Osteoblast (primary cell): ENCODE data around the gene CDC123. TPM values are rescaled to one million over a fixed set of nuclear protein-coding genes. Genes with fewer than 3 reads are reported as not detected.

ENCODE experiments used
- DNase-seq: peaks from one replicate; pipeline ENCODE4 v3.0.0; 2011; ENCODE audit warnings: low spot score, mixed read lengths; ENCODE audit not compliant: insufficient read length; ENCODE audit errors: missing footprints
- H2AFZ ChIP-seq: 2 replicates; pipeline ENCODE4 v1.6.0; 2011; ENCODE audit warnings: mild to moderate bottlenecking, low read length
- H3K27ac ChIP-seq: 2 replicates; pipeline ENCODE4 v1.5.1; 2011; ENCODE audit warnings: mild to moderate bottlenecking, low read depth, low read length, moderate library complexity
- H3K27me3 ChIP-seq: 2 replicates; pipeline ENCODE4 v1.6.0; 2012; ENCODE audit warnings: mild to moderate bottlenecking, control low read depth, inconsistent platforms, low read length, moderate library complexity; ENCODE audit not compliant: insufficient read depth
- H3K36me3 ChIP-seq: 2 replicates; pipeline ENCODE4 v1.5.1; 2011; ENCODE audit warnings: mild to moderate bottlenecking, low read length, control low read depth, moderate library complexity; ENCODE audit not compliant: insufficient read depth
- H3K4me1 ChIP-seq: 2 replicates; pipeline ENCODE4 v1.5.1; 2011; ENCODE audit warnings: mild to moderate bottlenecking, low read length, control low read depth, moderate library complexity; ENCODE audit not compliant: insufficient read depth
- H3K4me2 ChIP-seq: 2 replicates; pipeline ENCODE4 v1.6.0; 2011; ENCODE audit warnings: mild to moderate bottlenecking, low read length; ENCODE audit not compliant: insufficient read depth
- H3K4me3 ChIP-seq: fragments of 200-600 bp; sonication (generic); 3 replicates; pipeline ENCODE4 v1.5.1; 2012; ENCODE audit warnings: mild to moderate bottlenecking, low read length, inconsistent platforms; ENCODE audit not compliant: insufficient read depth
- H3K79me2 ChIP-seq: 2 replicates; pipeline ENCODE4 v1.6.0; 2012; ENCODE audit warnings: mild to moderate bottlenecking, low read length, control low read depth, inconsistent platforms; ENCODE audit not compliant: insufficient read depth
- H3K9me3 ChIP-seq: 2 replicates; pipeline ENCODE4 v1.5.1; 2011; ENCODE audit warnings: low read depth, low read length, control low read depth
- H4K20me1 ChIP-seq: 2 replicates; pipeline ENCODE4 v1.6.0; 2012; ENCODE audit warnings: mild to moderate bottlenecking, low read length, control low read depth; ENCODE audit not compliant: insufficient read depth
- total RNA-seq: library from RNA; depleted of rRNA; stranded (reverse); fragments of >200 nt; gene quantifications from 2 replicates; pipeline ENCODE4 v1.2.3, GENCODE V29; 2012
- TF ChIP-seq, protein P1 (sequence below): IDR thresholded peaks from 2 replicates; pipeline ENCODE4 v1.5.1; 2011; ENCODE audit warnings: mild to moderate bottlenecking, low read depth, low read length, moderate library complexity; ENCODE audit errors: extremely low read depth

The CDC123 gene
- total RNA-seq, 1 donor = 86.9 TPM

GRCh38 chr10:12195281-12195602 lies 746 bp upstream of the CDC123 start:
- Histone ChIP-seq H3K36me3 (peaks cover 8% of the 10 kb centered on the region), H3K4me2 (peak overlapping the region; percentile 89), H3K27ac (peak overlapping the region; percentile 96), H2AFZ (peak overlapping the region; percentile 97), H3K4me3 (peak overlapping the region; percentile 81), H3K27me3 (no peaks in the 10 kb centered on the region), H3K4me1 (peaks cover 28% of the 10 kb centered on the region), H4K20me1 (peaks cover 3% of the 10 kb centered on the region), H3K79me2 (peaks cover 80% of the 10 kb centered on the region), H3K9me3 (no peaks in the 10 kb centered on the region)
- DNase-seq = peak; percentile 74
- TF ChIP-seq, protein P1, sequence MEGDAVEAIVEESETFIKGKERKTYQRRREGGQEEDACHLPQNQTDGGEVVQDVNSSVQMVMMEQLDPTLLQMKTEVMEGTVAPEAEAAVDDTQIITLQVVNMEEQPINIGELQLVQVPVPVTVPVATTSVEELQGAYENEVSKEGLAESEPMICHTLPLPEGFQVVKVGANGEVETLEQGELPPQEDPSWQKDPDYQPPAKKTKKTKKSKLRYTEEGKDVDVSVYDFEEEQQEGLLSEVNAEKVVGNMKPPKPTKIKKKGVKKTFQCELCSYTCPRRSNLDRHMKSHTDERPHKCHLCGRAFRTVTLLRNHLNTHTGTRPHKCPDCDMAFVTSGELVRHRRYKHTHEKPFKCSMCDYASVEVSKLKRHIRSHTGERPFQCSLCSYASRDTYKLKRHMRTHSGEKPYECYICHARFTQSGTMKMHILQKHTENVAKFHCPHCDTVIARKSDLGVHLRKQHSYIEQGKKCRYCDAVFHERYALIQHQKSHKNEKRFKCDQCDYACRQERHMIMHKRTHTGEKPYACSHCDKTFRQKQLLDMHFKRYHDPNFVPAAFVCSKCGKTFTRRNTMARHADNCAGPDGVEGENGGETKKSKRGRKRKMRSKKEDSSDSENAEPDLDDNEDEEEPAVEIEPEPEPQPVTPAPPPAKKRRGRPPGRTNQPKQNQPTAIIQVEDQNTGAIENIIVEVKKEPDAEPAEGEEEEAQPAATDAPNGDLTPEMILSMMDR = no peak

GRCh38 chr10:12196531-12197211 lies 683 bp downstream of the CDC123 start:
- H4K20me1 ChIP-seq = peaks cover 6% of the 10 kb centered on the region
- H3K4me2 ChIP-seq = peak overlapping the region; percentile 89
- H3K27me3 ChIP-seq = no peaks in the 10 kb centered on the region
- no peaks in the 10 kb centered on the region for H3K9me3 ChIP-seq
- H3K79me2 ChIP-seq = peaks cover 86% of the 10 kb centered on the region
- peaks cover 23% of the 10 kb centered on the region for H3K4me1 ChIP-seq
- no peak for DNase-seq
- peak overlapping the region; percentile 81 for H3K4me3 ChIP-seq
- H3K27ac ChIP-seq = peak overlapping the region; percentile 96
- TF ChIP-seq, protein P1 = no peak
- peak overlapping the region; percentile 97 for H2AFZ ChIP-seq
- peaks cover 16% of the 10 kb centered on the region for H3K36me3 ChIP-seq

GRCh38 chr10:12198156-12198555 lies 2.2 kb downstream of the CDC123 start:
- Histone ChIP-seq H3K27me3 (no peaks in the 10 kb centered on the region), H3K9me3 (no peaks in the 10 kb centered on the region), H4K20me1 (peaks cover 13% of the 10 kb centered on the region), H3K27ac (no peak overlapping the region), H3K4me1 (peaks cover 13% of the 10 kb centered on the region), H3K36me3 (peaks cover 18% of the 10 kb centered on the region), H3K4me2 (no peak overlapping the region), H3K4me3 (no peak overlapping the region), H3K79me2 (peaks cover 89% of the 10 kb centered on the region), H2AFZ (no peak overlapping the region)
- no peak for DNase-seq
- TF ChIP-seq, protein P1 = no peak

- no peaks in the 10 kb centered on the region for H3K9me3 ChIP-seq
- no peak overlapping the region for H3K4me3 ChIP-seq
- no peaks in the 10 kb centered on the region for H3K27me3 ChIP-seq
- H3K27ac ChIP-seq = no peak overlapping the region
- H2AFZ ChIP-seq = no peak overlapping the region
- H3K36me3 ChIP-seq = peaks cover 24% of the 10 kb centered on the region
- peaks cover 89% of the 10 kb centered on the region for H3K79me2 ChIP-seq
- H3K4me2 ChIP-seq = no peak overlapping the region
- H3K4me1 ChIP-seq = no peaks in the 10 kb centered on the region
- H4K20me1 ChIP-seq = peaks cover 19% of the 10 kb centered on the region
- DNase-seq = no peak
- TF ChIP-seq, protein P1 = no peak
Observed at GRCh38 chr10:12200850-12201249, 4.9 kb downstream of the CDC123 start.
